Left colon (tissue), 2 donors: Measurements from ENCODE around the gene MICAL2. TPM values are rescaled to one million over a fixed set of nuclear protein-coding genes. Genes with fewer than 3 reads are reported as not detected.

Experiments used
- ATAC-seq: fragments of 200-7000 bp; cut with Tn5 transposase; one replicate; pipeline ENCODE4 v1.9.1; 2020; ENCODE audit warnings: mild to moderate bottlenecking, moderate library complexity
- DNase-seq, 2 donors: peaks; one replicate each; pipeline ENCODE4 v3.0.0-alpha.2; 2020
- intact Hi-C, 2 donors: fragments of 100-400 bp; cut with DNase I in 1 of 2; cut with micrococcal nuclease in 1 of 2; formaldehyde crosslinking; loops; one replicate each; pipeline versions ENCODE4 v1.11.2 to v1.14.0; 2022; cut with DNase I, micrococcal nuclease
- total RNA-seq, 2 donors: library from RNA; stranded (reverse); fragmentation: NEBNext Ultra II Directional; extraction: Animal tissue kit (Norgen Biotek cat#: 25700); gene quantifications; one replicate each; pipeline ENCODE4 v1.2.1, GENCODE V29; 2021
- donor health status: DM: no; HTN: no; CAD: no.
- donor health status: DM: yes; HTN: yes; CAD: no.

Gene MICAL2
- total RNA-seq, 2 donors from 2014 or later, result 268 to 361 TPM

GRCh38 chr11:12075822-12076821, 34.3 kb upstream of the MICAL2 start:
- intact Hi-C loops, result no loop called here
- ATAC-seq (no peak), DNase-seq (no peak)

DNA sequence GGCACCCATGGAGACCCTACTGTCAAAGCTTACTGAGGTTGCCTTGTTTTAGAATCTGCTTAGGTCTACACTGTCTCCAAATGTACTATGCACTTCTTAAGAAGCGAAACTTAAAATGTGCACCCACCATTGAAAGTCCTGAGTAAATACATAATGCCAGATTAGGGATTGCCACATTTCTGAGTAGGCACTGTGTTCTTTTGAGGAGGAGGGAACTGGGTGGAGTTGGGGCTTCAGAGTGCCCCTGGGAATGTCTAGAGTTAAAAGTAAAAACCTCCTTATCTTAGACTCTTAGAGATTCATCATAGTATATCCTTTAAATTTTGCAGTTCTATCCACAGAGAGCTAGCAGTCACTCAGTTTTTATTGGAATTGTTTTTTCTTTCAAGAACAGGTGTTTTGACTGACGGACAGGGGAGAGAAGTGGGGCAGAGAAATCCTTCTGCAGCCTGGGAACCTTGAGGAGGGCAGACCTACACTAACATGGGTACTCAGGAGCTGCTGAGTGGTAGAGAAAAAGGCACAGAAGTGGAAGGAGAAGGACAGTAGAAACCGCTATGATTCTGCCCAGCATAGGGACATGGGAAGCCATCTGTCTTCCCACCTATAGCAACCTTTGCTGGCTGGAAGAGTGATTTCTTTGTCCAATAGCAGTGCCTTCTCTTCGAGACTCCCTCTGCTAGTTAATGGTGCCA, 33.4 kb upstream of the MICAL2 start:
- intact Hi-C loops, result no loop called here
- DNase-seq, result no peak
- ATAC-seq, result no peak

GRCh38 chr11:12077535-12078280, 32.7 kb upstream of the MICAL2 start:
- no peak for ATAC-seq
- no peak for DNase-seq
- intact Hi-C loops, result no loop called here

GRCh38 chr11:12079726-12080556, 30.4 kb upstream of the MICAL2 start:
- ATAC-seq (no peak), DNase-seq (peak in 1 of 2 donors; percentile 34)
- intact Hi-C loops, result no loop called here

DNA sequence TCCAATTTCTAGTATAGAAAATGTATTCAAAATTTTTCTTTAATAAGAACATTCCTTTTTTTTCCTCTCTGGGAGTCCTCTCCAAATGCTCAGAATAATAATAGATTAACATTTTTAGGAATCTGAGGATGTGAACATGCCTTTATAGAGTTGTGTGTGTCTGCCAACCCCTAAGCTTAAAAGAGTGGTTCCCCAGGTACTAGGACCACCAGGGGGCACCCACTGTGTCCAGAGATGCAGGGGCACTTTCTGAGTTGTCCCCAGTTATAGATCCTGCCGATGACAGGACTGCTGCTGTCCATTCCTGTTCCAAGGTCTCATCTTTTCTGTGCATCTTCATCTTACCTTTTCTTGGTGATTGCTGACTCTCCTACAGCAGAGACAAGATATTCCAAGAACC, 27.0 kb upstream of the MICAL2 start:
- intact Hi-C loops, result no loop called here
- DNase-seq, result no peak
- ATAC-seq, result no peak

DNA sequence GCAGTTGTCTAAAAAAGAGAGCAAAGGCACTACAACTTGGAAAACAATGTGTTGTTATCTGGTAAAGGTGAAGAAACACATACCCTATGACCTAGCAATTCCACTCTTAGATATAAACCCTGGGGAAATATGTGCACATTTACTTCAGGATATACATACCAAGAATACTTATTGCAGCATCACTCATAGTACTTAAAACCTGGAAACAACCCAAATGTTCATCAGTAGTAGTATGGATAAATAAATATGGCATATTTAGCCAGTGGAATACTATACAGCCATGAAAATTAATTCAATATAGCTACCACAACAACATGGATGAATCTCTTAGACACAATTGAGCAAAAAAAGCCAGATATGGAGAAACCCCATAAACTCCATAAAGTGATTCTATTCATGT, 26.1 kb upstream of the MICAL2 start:
- DNase-seq, result no peak
- no peak for ATAC-seq
- intact Hi-C loops, result no loop called here

GRCh38 chr11:12085371-12086251, 24.8 kb upstream of the MICAL2 start:
- DNase-seq (peak in 1 of 2 donors; percentile 22), ATAC-seq (no peak)
- intact Hi-C loops, result no loop called here

DNA sequence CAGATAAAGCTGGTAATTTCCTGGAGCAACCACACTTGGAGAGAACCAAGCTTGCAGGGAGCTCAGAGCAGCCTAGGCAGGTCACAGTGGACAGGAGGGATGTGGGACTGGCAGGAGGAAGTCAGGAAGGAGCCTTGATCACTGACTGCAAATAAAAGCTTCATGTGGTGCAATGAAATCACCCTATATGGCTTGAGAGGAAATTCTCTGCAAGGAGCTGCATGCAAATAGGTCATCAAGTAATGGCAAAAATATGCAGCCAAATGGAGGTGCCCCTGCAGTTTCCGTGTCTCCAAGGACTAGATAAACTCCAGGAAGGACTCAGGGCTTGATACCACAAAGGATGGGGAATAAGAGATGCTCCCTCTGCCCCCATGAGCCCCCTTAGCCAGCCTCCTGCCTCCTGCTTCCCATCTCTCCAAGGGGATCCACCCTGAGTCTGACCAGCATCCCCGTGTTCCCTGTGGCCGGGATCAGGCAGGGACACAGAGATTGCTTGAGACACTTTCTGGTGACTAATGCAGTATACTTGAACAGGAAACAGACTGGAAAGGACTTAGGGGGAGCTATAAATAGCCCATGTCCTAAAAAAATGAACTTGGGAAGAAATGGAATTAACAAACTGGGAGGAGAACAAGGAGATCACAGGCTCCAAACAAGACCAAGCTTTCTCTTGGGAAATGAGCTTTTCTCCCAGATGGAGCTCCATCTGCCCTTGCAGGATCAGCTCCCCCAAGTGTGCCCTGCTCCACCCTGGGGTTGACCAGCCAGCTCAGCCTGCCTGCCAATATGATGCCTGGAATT, 23.9 kb upstream of the MICAL2 start:
- intact Hi-C loops, result no loop called here
- peak; percentile 31 for ATAC-seq
- DNase-seq, result peak; percentile 39 to 67

GRCh38 chr11:12087075-12088004, 23.1 kb upstream of the MICAL2 start:
- intact Hi-C loops, result no loop called here
- DNase-seq, result peak; percentile 53 to 55
- no peak for ATAC-seq

DNA sequence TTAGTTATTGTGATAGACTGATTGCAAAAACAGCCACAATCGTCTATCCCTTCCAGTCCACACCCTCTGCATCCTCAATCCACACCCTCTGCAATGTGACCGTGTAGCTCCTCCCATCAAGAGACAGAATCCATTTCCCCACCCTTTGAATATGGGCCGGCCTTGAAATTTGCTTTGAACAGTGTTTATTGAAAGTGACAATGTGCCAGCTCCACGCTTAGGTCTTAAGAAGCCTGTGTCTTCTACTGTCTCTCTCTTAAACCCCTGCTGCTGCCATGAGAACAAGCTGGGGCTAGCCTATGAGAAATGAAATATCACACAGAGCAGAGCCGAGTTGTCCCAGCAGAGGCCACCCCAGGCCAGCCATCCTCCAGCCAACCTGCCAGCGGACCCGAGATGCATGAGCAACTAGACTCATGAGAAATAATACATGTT, 22.3 kb upstream of the MICAL2 start:
- peak; percentile 53 for ATAC-seq
- intact Hi-C loops, result no loop called here
- peak; percentile 65 to 71 for DNase-seq

DNA sequence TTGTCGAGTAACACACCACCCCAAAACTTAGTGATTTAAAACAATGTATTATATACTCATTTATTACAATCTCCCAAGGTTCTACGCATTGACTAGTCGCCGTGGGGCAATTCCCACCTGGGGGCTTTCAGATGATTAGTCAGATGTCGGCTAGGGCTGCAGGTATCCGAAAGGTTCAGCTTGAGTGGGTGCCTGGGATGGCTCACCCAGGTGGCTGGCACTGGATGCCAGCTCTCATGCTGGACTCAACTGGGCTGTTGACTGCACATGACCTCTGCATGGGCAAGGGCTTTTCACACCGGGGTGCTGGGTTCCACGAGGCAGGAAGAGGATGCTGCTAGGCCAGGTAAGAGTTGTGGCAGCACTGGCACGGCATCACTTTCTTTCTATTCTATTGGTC, 21.9 kb upstream of the MICAL2 start:
- intact Hi-C loops, result no loop called here
- DNase-seq, result peak in 1 of 2 donors; percentile 29
- ATAC-seq, result no peak

GRCh38 chr11:12089041-12089440, 21.3 kb upstream of the MICAL2 start:
- intact Hi-C loops, result no loop called here
- DNase-seq (peak in 1 of 2 donors; percentile 26), ATAC-seq (no peak)

- intact Hi-C loops, result no loop called here
- DNase-seq, result peak in 1 of 2 donors; percentile 25
- no peak for ATAC-seq
Measured at GRCh38 chr11:12089473-12089872, 20.9 kb upstream of the MICAL2 start.

DNA sequence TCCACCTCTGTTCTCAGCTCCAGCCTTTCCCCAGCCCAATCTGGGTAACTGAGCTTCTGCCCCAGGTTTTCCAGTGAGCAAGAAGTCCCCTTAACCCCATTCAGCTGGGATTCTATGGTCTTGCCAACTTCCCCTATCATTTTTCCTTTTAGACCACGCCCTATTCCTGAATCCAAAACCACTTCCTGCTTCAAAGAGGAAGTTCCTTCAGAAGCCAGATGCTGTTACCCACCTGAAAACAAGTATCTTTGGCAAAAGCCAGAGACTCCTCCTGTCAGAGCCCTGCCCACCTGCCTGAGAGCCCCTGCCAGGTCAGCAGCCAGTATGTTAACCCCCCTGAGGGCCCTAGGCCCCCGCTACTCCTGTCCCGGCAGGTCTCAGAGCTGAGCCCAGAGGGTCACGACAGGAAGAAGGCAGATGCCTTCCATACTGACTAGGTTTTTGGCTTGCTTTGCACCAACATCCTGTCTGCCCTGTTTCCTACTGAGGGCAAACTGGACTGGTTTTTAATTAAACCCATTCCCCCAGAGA, 20.3 kb upstream of the MICAL2 start:
- DNase-seq (peak in 1 of 2 donors; percentile 51), ATAC-seq (peak; percentile 15)
- intact Hi-C loops, result no loop called here

- intact Hi-C loops, result no loop called here
- peak; percentile 78 to 96 for DNase-seq
Measured at GRCh38 chr11:12090761-12091258, 19.6 kb upstream of the MICAL2 start.

More at GRCh38 chr11:12090761-12091258, 19.6 kb upstream of the MICAL2 start:
- ATAC-seq, result peak; percentile 76
